SIG-M5 (cell line): ENCODE results near the gene AQP2.

Experiments
- DNase-seq: peaks from one replicate; lab custom pipeline; 2025; lab: John Stamatoyannopoulos, UW

Gene AQP2

GRCh38 chr12:49955899-49956662, 5.5 kb downstream of the AQP2 start:
- DNase-seq: no peak

GRCh38 chr12:49956663-49957569, 6.4 kb downstream of the AQP2 start:
- DNase-seq: no peak

GRCh38 chr12:49957570-49957967, 7.0 kb downstream of the AQP2 start:
- DNase-seq: no peak

GRCh38 chr12:49959685-49960473, 9.3 kb downstream of the AQP2 start:
- DNase-seq: no peak

GRCh38 chr12:49960474-49961110, 10.1 kb downstream of the AQP2 start:
- DNase-seq: no peak

- DNase-seq: no peak
Observed at GRCh38 chr12:49961111-49961922, 10.8 kb downstream of the AQP2 start, which contains the start of gene AQP5. Gene AQP5, plus strand, starts transcription at chr12:49961872. Its CDS starts 146 bp downstream, at chr12:49962018.

- no peak for DNase-seq
Observed at GRCh38 chr12:49961993-49962764, 11.6 kb downstream of the AQP2 start.

GRCh38 chr12:49962861-49963765, 12.6 kb downstream of the AQP2 start:
- DNase-seq: no peak

GRCh38 chr12:49963976-49964815, 13.7 kb downstream of the AQP2 start:
- no peak for DNase-seq

GRCh38 chr12:49964849-49965624, 14.5 kb downstream of the AQP2 start:
- DNase-seq: no peak

GRCh38 chr12:49965836-49966235, 15.3 kb downstream of the AQP2 start:
- DNase-seq: no peak

- no peak for DNase-seq
Observed at GRCh38 chr12:49966511-49967041, 16.0 kb downstream of the AQP2 start.

GRCh38 chr12:49967042-49967776, 16.7 kb downstream of the AQP2 start:
- no peak for DNase-seq

GRCh38 chr12:49967777-49968250, 17.3 kb downstream of the AQP2 start:
- no peak for DNase-seq

- DNase-seq: no peak
Observed at GRCh38 chr12:49968471-49968870, 17.9 kb downstream of the AQP2 start.

GRCh38 chr12:49969027-49969426, 18.5 kb downstream of the AQP2 start:
- no peak for DNase-seq
